Liver (tissue), 3 donors: Measurements from ENCODE around the gene CAP1.

ENCODE experiments used
- ATF3 ChIP-seq: IDR thresholded peaks from 2 replicates; pipeline ENCODE4 v1.6.1; 2016; ENCODE audit warnings: antibody characterized with exemption
- CTCF ChIP-seq: fragments of 150-350 bp; IDR thresholded peaks from 2 replicates; pipeline ENCODE4 v1.5.1; 2017; ENCODE audit warnings: improper control_type of control experiment, low read depth, low read length; ENCODE audit not compliant: missing input control
- EGR1 ChIP-seq, 2 donors: IDR thresholded peaks; 2 replicates each; pipeline ENCODE4 v1.6.1; 2016 to 2018; ENCODE audit warnings: antibody characterized with exemption in 2 of 2, low read depth in 2 of 2
- GABPA ChIP-seq, 2 donors: IDR thresholded peaks in 1 of 2; conservative IDR thresholded peaks in 1 of 2; 2 replicates each; pipeline ENCODE4 v1.6.1; 2016; ENCODE audit warnings: antibody characterized with exemption in 2 of 2, mild to moderate bottlenecking in 1 of 2, moderate library complexity in 1 of 2
- JUND ChIP-seq, 2 donors: IDR thresholded peaks; 2 replicates each; pipeline ENCODE4 v1.6.1; 2016; ENCODE audit warnings: antibody characterized with exemption in 2 of 2
- MAX ChIP-seq: IDR thresholded peaks from 2 replicates; pipeline ENCODE4 v1.6.1; 2016; ENCODE audit warnings: antibody characterized with exemption
- NR2F2 ChIP-seq: IDR thresholded peaks from 2 replicates; pipeline ENCODE4 v1.6.1; 2016; ENCODE audit warnings: antibody characterized with exemption
- RAD21 ChIP-seq, 2 donors: IDR thresholded peaks; 2 replicates each; pipeline ENCODE4 v1.6.1; 2016; ENCODE audit warnings: antibody characterized with exemption in 2 of 2, mild to moderate bottlenecking in 2 of 2
- REST ChIP-seq: IDR thresholded peaks from 2 replicates; pipeline ENCODE4 v1.6.1; 2016; ENCODE audit warnings: antibody characterized with exemption, mild to moderate bottlenecking
- RXRA ChIP-seq, 2 donors: IDR thresholded peaks; 2 replicates each; pipeline ENCODE4 v1.6.1; 2017 to 2018; ENCODE audit warnings: antibody characterized with exemption in 2 of 2, mild to moderate bottlenecking in 1 of 2
- SP1 ChIP-seq: IDR thresholded peaks from 2 replicates; pipeline ENCODE4 v1.6.1; 2018; ENCODE audit warnings: antibody characterized with exemption, mild to moderate bottlenecking
- TAF1 ChIP-seq: conservative IDR thresholded peaks from 2 replicates; pipeline ENCODE4 v1.6.1; 2016; ENCODE audit warnings: antibody characterized with exemption, mild to moderate bottlenecking
- YY1 ChIP-seq: IDR thresholded peaks from 2 replicates; pipeline ENCODE4 v1.6.1; 2016; ENCODE audit warnings: antibody characterized with exemption, mild to moderate bottlenecking
- ZBTB33 ChIP-seq: IDR thresholded peaks from 2 replicates; pipeline ENCODE4 v1.6.1; 2016; ENCODE audit warnings: antibody characterized with exemption
- donor health status: healthy.
- donor health status: healthy.

- no peak for TF ChIP-seq CTCF
- no peak for TF ChIP-seq ZBTB33
- TF ChIP-seq ATF3: no peak
- TF ChIP-seq RXRA (IDR thresholded peaks at IDR 0.05): no peak
- TF ChIP-seq EGR1 (IDR thresholded peaks at IDR 0.05; ENCODE audit: low read depth in 2 of 2): no peak
- no peak for TF ChIP-seq RAD21 (IDR thresholded peaks at IDR 0.05)
- no peak for TF ChIP-seq YY1
- TF ChIP-seq NR2F2: no peak
- TF ChIP-seq JUND (IDR thresholded peaks at IDR 0.05): no peak
- no peak for TF ChIP-seq REST
- TF ChIP-seq MAX: no peak
- no peak for TF ChIP-seq TAF1
- TF ChIP-seq SP1: no peak
- no peak for TF ChIP-seq GABPA (IDR thresholded peaks at IDR 0.05 in 1 of 2, conservative IDR thresholded peaks at IDR 0.05 in 1 of 2)
Measured at GRCh38 chr1:40017951-40018575, 22.5 kb upstream of the CAP1 start.
